Motor neuron (in vitro differentiated cells): ENCODE measurements around the gene TMEM143. TPM values are rescaled to one million over a fixed set of nuclear protein-coding genes. Genes with fewer than 3 reads are reported as not detected.

Experiments
- ATAC-seq, 8 experiments: fragments of 200-7000 bp; cut with Tn5 transposase; replicated peaks in 6 of 8; 2 replicates each; pipeline ENCODE4 v1.8.0; 2021; ENCODE audit warnings: mild to moderate bottlenecking in 8 of 8, moderate library complexity in 8 of 8
- H3K27ac ChIP-seq, 2 donors: fragments of 250-450 bp; sonication (Bioruptor Pico); 2 replicates each; pipeline ENCODE4 v1.9.0; 2021; ENCODE audit warnings: antibody characterized with exemption in 2 of 2, mild to moderate bottlenecking in 2 of 2, moderate library complexity in 1 of 2
- H3K4me1 ChIP-seq, 2 donors: fragments of 250-450 bp; sonication (Bioruptor Pico); replicated peaks in 1 of 2; 2 replicates each; pipeline ENCODE4 v1.6.1; 2021; ENCODE audit warnings: antibody characterized with exemption in 2 of 2, mild to moderate bottlenecking in 2 of 2, moderate library complexity in 1 of 2
- H3K4me3 ChIP-seq, 5 donors: fragments of 250-450 bp; sonication (Bioruptor Pico); 2 replicates each; pipeline ENCODE4 v1.9.0; 2021; ENCODE audit warnings: antibody characterized with exemption in 5 of 5, mild to moderate bottlenecking in 5 of 5, moderate library complexity in 4 of 5
- WGBS, 10 experiments: fragments of 450-650 bp; shearing (Covaris generic); methylation state at CpG; one replicate each; pipeline ENCODE4 v1.0.0; 2022; 5-methylcytosine and 5-hydroxymethylcytosine counted together
- in situ Hi-C, 9 experiments: fragments of 400-800 bp; cut with MboI; loops; one replicate each; pipeline ENCODE4 v1.15.0; 2021; ENCODE audit warnings: low sequenced_read_pairs in 9 of 9, low pct_unique_long_range_greater_than_20kb in 2 of 9; ENCODE audit not compliant: unreplicated experiment in 9 of 9
- total RNA-seq, 8 experiments: library from RNA; unstranded; fragments of 300-600 nt; gene quantifications; 2 replicates each; pipeline versions ENCODE4 v1.2.3 to v1.2.4, GENCODE V29; 2022

The TMEM143 gene
- total RNA-seq, 8 experiments from 2014 or later = 4.0 to 12.7 (median 7.9) TPM

DNA sequence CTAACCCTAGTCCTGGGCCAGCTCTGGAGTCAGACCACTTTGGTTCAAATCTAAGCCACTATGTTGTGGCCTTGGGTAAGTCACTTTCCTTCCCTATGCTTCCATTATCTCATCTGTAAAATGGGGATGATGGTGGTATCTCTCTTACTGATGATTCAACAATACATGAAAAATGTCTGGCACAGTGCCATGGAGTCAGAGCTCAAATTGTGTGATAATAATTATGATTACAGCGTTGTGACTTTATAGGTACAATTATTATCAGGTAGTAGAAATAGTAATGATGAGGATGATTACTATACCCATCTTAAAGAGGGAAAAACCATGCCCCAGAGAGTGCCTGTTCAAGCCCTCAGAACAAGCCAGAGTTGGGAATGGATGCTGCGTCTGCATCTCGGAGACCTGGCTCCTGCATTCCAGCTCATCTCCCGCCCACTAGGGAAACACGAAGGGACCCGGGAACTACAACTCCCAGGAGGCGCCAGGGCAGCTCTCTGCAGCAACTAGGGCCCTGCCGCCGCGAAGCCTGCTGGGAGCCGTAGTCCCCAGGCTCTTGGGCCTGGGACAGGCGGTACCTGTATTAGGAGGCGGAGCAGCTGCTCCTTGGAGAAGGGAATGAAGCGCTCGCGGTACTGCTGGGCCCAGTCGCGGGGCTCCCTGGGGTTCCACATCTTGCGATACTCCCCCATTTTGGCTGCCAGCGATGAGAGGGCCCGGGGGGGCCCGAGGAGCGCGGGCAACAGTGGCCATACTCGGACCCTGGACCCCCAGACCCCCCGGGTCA, 832 bp downstream of the TMEM143 start:
- ATAC-seq = peak; percentile 76 to 88 (median 82)
- in situ Hi-C loops = no loop called here
- Histone ChIP-seq H3K4me3 (peak overlapping the region; percentile 22 to 34 (median 28)), H3K27ac (peak overlapping the region; percentile 85 to 88), H3K4me1 (peaks cover 0 to 9% of the 10 kb centered on the region in 2 donors)
- 17 to 100% (median 86%) methylated on average over 1 to 6 of the region's 26 CpGs; no CpG with 5 or more reads in 3 of the 10 experiments for WGBS, 10 experiments

DNA sequence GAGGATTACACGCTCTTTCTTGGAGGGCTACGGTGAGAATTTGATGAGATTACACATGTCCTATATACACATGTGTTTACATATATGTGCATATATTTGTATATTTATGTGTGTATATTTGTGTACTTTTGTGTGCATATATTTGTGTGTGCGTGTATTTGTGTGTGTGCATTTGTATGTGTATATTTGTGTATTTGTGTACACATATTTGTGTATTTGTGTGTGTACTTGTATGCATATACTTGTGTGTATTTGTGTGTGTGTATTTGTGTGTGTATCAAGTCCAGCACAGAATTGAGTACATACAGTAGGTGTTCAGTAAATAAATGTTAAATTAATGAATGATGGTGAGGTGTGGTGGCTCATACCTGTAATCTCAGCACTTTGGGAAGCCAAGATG, 1.8 kb downstream of the TMEM143 start:
- H3K27ac ChIP-seq = no peak overlapping the region
- no peak for ATAC-seq
- no peak overlapping the region for H3K4me3 ChIP-seq
- 50 to 100% (median 82%) methylated on average over 1 to 3 of the region's 3 CpGs; no CpG with 5 or more reads in 4 of the 10 experiments for WGBS, 10 experiments
- in situ Hi-C loops = no loop called here
- peaks cover 0 to 9% of the 10 kb centered on the region in 2 donors for H3K4me1 ChIP-seq

DNA sequence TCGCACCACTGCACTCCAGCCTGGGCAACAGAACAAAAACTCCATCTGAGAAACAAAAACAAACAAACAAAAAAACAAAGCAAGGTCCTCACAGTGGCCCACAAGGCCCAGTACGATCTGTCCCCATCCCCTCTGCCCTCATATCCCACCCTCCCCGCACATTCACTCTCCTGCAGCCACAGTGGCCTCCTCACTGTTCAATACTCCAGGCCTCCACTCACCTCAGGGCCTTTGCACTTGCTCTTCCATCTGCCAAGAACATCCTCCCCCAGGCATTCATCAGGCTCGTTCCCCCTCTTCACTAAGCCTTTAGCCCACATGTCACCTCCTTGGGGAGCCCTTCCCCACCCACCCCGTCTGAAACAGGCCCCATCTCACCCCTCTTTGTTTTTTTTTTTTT, 4.6 kb downstream of the TMEM143 start:
- in situ Hi-C loops = no loop called here
- Histone ChIP-seq H3K27ac (no peak overlapping the region), H3K4me3 (no peak overlapping the region), H3K4me1 (peaks cover 4 to 18% of the 10 kb centered on the region in 2 donors)
- 88 to 100% (median 100%) methylated on average over 1 to 3 of the region's 5 CpGs; no CpG with 5 or more reads in 7 of the 10 experiments for WGBS, 10 experiments
- no peak for ATAC-seq

DNA sequence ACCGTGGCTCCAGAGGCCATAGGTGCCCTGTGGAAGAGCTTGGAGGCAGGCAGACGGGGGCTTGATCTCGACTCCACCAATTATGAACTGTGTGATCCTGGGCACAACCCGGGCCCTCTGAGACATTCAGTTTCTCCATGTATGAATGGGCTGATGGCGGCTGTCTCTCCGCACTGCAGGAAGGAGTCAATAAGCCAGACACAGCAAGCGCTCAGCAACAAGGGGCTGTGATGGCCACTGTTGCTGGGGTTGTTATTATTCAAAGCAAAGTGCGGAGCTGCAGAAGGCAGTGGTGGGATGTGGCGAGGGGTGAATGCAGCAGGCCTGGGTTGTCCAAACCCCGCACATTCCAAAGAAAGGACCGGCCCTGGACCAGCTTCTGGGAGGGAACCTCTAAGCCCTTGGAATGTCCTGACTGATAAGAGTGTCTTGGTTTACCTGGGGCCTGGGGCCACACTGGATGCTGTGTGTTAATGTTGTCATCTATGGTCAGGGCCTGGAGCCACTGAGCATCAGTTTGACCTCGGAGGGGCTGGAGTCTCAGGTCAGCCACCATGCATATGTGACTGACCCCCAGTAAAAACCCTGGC, 8.3 kb downstream of the TMEM143 start:
- peaks cover 4 to 13% of the 10 kb centered on the region in 2 donors for H3K4me1 ChIP-seq
- no peak overlapping the region for H3K4me3 ChIP-seq
- peak in 5 of 8 experiments; percentile 18 to 73 (median 48) for ATAC-seq
- in situ Hi-C loops = no loop called here
- H3K27ac ChIP-seq = no peak overlapping the region
- WGBS, 10 experiments = 0 to 83% (median 47%) methylated on average over 1 to 9 of the region's 12 CpGs; no CpG with 5 or more reads in 4 of the 10 experiments

DNA sequence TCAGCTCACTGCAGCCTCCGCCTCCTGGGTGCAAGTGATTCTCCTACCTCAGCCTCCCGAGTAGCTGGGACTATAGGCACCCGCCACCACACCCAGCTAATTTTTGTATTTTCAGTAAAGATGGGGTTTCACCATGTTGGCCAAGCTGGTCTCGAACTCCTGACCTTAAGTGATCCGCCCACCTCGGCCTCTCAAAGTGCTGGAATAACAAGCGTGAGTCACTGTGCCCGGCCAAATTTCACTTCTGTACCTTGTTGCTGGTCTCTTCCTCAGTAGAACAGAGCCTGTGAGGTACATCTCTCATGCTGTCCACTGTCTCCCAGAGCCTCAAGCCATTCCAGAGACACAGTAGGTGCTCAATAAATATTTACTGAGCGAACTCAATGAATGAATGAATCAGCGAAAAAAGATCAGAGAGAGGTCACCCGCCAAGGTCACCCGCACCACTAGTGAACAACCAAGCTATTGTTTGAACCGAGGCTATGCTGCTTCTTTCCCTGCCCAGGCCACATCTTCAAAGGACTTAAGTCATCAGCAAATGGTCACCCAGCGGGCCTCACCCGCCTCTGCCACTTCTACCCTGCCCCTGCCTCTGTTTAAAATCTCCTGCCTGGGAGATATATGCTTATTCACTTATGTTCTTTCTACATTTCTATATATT, 9.3 kb downstream of the TMEM143 start:
- in situ Hi-C loops = no loop called here
- Histone ChIP-seq H3K4me3 (no peak overlapping the region), H3K27ac (no peak overlapping the region), H3K4me1 (peaks cover 4 to 13% of the 10 kb centered on the region in 2 donors)
- WGBS, 10 experiments = 20 to 98% (median 53%) methylated on average over 2 to 9 of the region's 15 CpGs; no CpG with 5 or more reads in 4 of the 10 experiments
- peak in 5 of 8 experiments; percentile 39 to 60 (median 54) for ATAC-seq

DNA sequence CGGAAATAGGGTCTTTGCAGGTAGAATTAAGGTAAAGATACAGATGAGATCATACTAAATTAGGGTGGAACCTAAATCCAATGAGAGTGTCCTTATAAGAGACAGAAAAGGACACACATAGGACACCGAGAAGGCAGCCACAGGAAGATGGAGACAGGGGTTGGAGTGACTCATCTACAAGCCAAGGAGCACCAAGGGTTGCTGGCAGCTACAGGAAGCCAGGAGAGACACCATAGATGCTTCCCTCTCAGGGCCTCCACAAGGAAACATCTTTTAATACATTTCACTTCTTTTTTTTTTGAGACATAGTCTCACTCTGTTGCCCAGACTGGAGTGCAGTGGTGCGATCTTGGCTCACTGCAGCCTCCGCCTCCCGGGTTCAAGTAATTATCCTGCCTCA, 10.1 kb downstream of the TMEM143 start:
- Histone ChIP-seq H3K4me1 (peaks cover 4 to 13% of the 10 kb centered on the region in 2 donors), H3K27ac (no peak overlapping the region), H3K4me3 (no peak overlapping the region)
- in situ Hi-C loops = no loop called here
- 57 to 100% (median 96%) methylated on average over 1 to 5 of the region's 5 CpGs; no CpG with 5 or more reads in 2 of the 10 experiments for WGBS, 10 experiments
- no peak for ATAC-seq

DNA sequence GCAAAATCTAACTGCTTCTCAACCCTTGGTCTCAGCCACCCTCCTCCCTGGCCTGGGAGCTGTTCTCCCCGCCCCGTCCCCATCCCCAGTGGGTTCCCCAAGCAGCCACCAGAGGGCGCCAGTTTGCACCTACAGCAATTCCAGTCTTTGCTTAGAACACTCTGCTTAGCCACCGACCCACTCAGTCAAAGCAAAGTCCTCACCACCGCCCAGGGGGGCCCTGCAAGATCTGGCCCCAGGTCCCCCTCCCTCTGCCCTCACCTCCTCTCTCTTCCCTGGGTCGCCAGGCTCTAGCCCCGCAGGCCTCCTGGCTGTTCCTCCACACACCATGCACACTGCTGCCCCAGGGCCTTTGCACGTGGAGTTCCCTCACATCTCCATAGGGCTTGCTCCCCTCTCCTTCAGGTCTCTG, 12.4 kb downstream of the TMEM143 start:
- 17 to 100% (median 87%) methylated on average over 1 to 3 of the region's 8 CpGs; no CpG with 5 or more reads in 6 of the 10 experiments for WGBS, 10 experiments
- H3K4me1 ChIP-seq = peaks cover 4 to 16% of the 10 kb centered on the region in 2 donors
- in situ Hi-C loops = no loop called here
- no peak overlapping the region for H3K27ac ChIP-seq
- ATAC-seq = peak in 4 of 8 experiments; percentile 34 to 98 (median 96)
- H3K4me3 ChIP-seq = no peak overlapping the region

DNA sequence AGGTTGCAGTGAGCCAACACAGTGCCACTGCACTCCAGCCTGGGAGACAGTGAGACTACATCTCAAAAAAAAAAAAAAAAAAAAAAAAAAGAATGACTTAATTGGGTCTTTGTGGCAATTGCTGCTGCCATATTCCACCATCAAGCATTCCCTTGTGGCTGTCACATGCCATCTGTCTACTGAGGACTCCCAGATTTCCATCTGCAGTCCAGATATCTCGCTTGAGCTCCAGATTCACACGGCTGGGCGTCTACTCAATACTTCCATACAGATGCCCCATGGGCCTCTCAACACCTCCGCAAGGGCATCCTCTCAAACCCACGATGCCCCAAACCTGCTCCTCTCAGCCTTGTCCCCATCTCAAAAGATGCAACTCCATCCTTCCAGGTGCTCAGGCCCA, 12.9 kb downstream of the TMEM143 start:
- H3K27ac ChIP-seq = no peak overlapping the region
- no peak overlapping the region for H3K4me3 ChIP-seq
- peaks cover 4 to 16% of the 10 kb centered on the region in 2 donors for H3K4me1 ChIP-seq
- WGBS, 10 experiments = 20 to 96% (median 50%) methylated on average over 1 to 5 of the region's 5 CpGs; no CpG with 5 or more reads in 6 of the 10 experiments
- in situ Hi-C loops = no loop called here
- peak in 1 of 8 experiments; percentile 3 for ATAC-seq

DNA sequence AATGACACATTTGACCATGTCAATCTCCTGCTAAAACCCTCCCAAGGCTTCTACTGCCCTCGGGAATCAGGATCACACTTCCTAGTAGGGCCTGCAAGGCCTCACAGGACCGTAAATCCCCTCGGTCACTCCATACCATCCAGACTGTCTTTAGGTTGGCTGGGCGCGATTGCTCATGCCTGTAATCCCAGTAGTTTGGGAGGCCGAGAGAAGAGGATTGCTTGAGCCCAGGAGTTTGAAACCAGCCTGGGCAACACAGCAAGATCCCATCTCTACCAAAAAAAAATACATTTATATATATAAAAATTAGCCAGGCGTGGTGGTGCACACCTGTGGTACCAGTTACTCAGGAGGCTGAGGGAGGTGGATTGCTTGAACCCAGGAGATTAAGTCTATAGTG, 15.0 kb downstream of the TMEM143 start:
- whole genome bisulfite sequencing, 10 experiments = 90 to 100% (median 93%) methylated on average over 2 to 5 of the region's 7 CpGs; no CpG with 5 or more reads in 4 of the 10 experiments
- H3K4me3 ChIP-seq = no peak overlapping the region
- peaks cover 0 to 3% of the 10 kb centered on the region in 2 donors for H3K4me1 ChIP-seq
- no peak for ATAC-seq
- no peak overlapping the region for H3K27ac ChIP-seq
- in situ Hi-C loops = no loop called here

DNA sequence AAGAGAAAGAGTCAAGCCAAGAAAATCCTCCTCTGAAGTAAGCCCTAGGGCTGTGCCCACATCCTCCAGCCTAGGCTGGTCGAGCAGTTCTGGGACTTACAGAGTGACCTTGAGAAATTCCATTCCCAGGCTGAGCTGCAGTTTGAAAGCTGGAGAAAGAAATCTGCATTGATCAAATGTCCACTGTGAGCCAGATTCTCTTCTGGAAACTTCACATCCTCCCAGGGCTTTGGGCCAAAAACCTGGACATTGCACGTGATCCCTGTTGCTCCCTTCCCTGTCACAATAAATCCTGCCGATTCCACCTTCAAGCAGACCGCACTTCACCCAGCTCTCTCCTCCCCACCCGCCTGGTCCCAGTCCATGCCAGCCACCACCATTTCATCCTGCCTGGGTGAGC, 15.7 kb downstream of the TMEM143 start:
- 20 to 90% (median 69%) methylated on average over 1 to 3 of the region's 5 CpGs; no CpG with 5 or more reads in 5 of the 10 experiments for WGBS, 10 experiments

DNA sequence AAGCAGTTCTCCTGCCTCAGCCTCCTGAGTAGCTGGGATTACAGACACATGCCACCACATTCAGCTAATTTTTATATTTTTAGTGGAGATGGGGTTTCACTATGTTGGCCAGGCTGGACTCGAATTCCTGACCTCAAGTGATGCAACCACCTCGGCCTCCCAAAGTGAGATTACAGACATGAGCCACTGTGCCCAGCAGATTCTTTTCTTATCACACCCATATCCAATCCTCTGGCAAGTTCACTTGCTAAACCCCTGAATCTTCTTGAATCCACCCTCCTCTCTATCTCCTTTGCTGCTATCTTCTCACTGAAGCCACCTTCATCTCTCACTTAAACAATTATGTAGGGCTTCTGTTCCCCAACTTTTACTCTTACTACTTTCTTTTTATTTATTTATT, 17.5 kb downstream of the TMEM143 start:
- 70 to 100% (median 88%) methylated on average over 1 to 2 of the region's 2 CpGs; no CpG with 5 or more reads in 3 of the 10 experiments for WGBS, 10 experiments
- H3K4me3 ChIP-seq = no peak overlapping the region
- no peak for ATAC-seq
- H3K27ac ChIP-seq = no peak overlapping the region
- in situ Hi-C loops = no loop called here
- peaks cover 0 to 3% of the 10 kb centered on the region in 2 donors for H3K4me1 ChIP-seq

More for the DNA sequence above, 15.7 kb downstream of the TMEM143 start:
- no peak overlapping the region for H3K4me3 ChIP-seq
- no peak overlapping the region for H3K27ac ChIP-seq
- H3K4me1 ChIP-seq = peaks cover 0 to 3% of the 10 kb centered on the region in 2 donors
- in situ Hi-C loops = no loop called here
- ATAC-seq = peak in 5 of 8 experiments; percentile 18 to 64 (median 29)

DNA sequence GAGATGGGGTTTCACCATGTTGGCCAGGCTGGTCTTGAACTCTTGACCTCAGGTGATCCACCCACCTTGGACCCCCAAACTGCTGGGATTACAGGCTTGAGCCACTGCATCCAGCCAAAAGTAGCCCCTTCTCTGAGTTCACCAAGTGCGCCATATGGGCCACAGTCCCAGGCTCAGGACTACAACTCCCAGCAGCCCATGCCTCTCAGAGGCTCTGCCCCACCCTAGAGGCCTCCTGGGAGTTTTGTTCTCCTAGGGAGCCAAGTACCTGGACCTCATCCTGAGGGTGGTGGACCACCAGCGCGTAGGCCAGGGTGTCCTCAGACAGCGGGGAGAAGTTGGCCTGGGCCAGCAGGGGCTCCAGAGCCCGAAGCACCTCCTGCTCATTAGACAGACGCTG, 18.8 kb downstream of the TMEM143 start:
- no peak overlapping the region for H3K4me3 ChIP-seq
- peaks cover 0 to 3% of the 10 kb centered on the region in 2 donors for H3K4me1 ChIP-seq
- 70 to 94% (median 91%) methylated on average over 2 to 3 of the region's 6 CpGs; no CpG with 5 or more reads in 6 of the 10 experiments for WGBS, 10 experiments
- peak in 1 of 8 experiments; percentile 59 for ATAC-seq
- no peak overlapping the region for H3K27ac ChIP-seq
- in situ Hi-C loops = no loop called here
